ENCODE measurements around the gene MYT1. TPM values are rescaled to one million over a fixed set of nuclear protein-coding genes. Genes with fewer than 3 reads are reported as not detected.

The MYT1 gene
- total RNA-seq, 4 donors from 2014 or later = not detected

- Histone ChIP-seq H3K27me3 (peaks cover 0 to 76% of the 10 kb centered on the region in 2 donors), H3K4me1 (no peaks in the 10 kb centered on the region), H3K27ac (no peak overlapping the region), H3K36me3 (no peaks in the 10 kb centered on the region), H3K4me3 (no peak overlapping the region), H3K9me3 (no peaks in the 10 kb centered on the region)
- WGBS, 2 donors = 52 to 55% methylated on average over 6 to 7 of the region's 7 CpGs
- DNase-seq (ENCODE audit: low spot score in 2 of 2) = no peak
- TF ChIP-seq EP300 (IDR thresholded peaks at IDR 0.05) (no peak), POLR2A (IDR thresholded peaks at IDR 0.05) (no peak), CTCF (IDR thresholded peaks at IDR 0.05) (no peak)
Observed at GRCh38 chr20:64159711-64160110, 4.5 kb upstream of the MYT1 start.

- H3K4me3 ChIP-seq = no peak overlapping the region
- 37 to 49% methylated on average over 3 to 4 of the region's 5 CpGs for WGBS, 2 donors
- H3K27me3 ChIP-seq = peaks cover 0 to 77% of the 10 kb centered on the region in 2 donors
- TF ChIP-seq CTCF (IDR thresholded peaks at IDR 0.05) (no peak), POLR2A (IDR thresholded peaks at IDR 0.05) (no peak), EP300 (IDR thresholded peaks at IDR 0.05) (no peak)
- H3K36me3 ChIP-seq = no peaks in the 10 kb centered on the region
- H3K9me3 ChIP-seq = no peaks in the 10 kb centered on the region
- DNase-seq (ENCODE audit: low spot score in 2 of 2) = no peak
- H3K27ac ChIP-seq = no peak overlapping the region
- no peaks in the 10 kb centered on the region for H3K4me1 ChIP-seq
Observed at GRCh38 chr20:64160118-64160517, 4.1 kb upstream of the MYT1 start.

- Histone ChIP-seq H3K4me3 (no peak overlapping the region), H3K36me3 (no peaks in the 10 kb centered on the region), H3K27ac (no peak overlapping the region), H3K27me3 (peaks cover 0 to 77% of the 10 kb centered on the region in 2 donors), H3K9me3 (no peaks in the 10 kb centered on the region), H3K4me1 (no peaks in the 10 kb centered on the region)
- DNase-seq (ENCODE audit: low spot score in 2 of 2) = no peak
- WGBS, 2 donors = 42 to 43% methylated on average over 30 to 32 of the region's 32 CpGs
- TF ChIP-seq CTCF (IDR thresholded peaks at IDR 0.05) (no peak), POLR2A (IDR thresholded peaks at IDR 0.05) (no peak), EP300 (IDR thresholded peaks at IDR 0.05) (no peak)
Observed at GRCh38 chr20:64160526-64161355, 3.5 kb upstream of the MYT1 start.

GRCh38 chr20:64161356-64162238 lies 2.7 kb upstream of the MYT1 start:
- Histone ChIP-seq H3K4me1 (no peaks in the 10 kb centered on the region), H3K27me3 (peaks cover 0 to 84% of the 10 kb centered on the region in 2 donors), H3K4me3 (no peak overlapping the region), H3K9me3 (no peaks in the 10 kb centered on the region), H3K36me3 (no peaks in the 10 kb centered on the region), H3K27ac (no peak overlapping the region)
- no peak for DNase-seq (ENCODE audit: low spot score in 2 of 2)
- no peak for TF ChIP-seq POLR2A (IDR thresholded peaks at IDR 0.05)
- no peak for TF ChIP-seq CTCF (IDR thresholded peaks at IDR 0.05)
- TF ChIP-seq EP300 (IDR thresholded peaks at IDR 0.05) = no peak
- 10 to 12% methylated on average over 32 to 33 of the region's 33 CpGs for WGBS, 2 donors

All from tibial nerve (tissue), 4 donors.